PC-9 (cell line): ENCODE measurements around the gene PAPSS2. TPM values are rescaled to one million over a fixed set of nuclear protein-coding genes. Genes with fewer than 3 reads are reported as not detected.
A peak's percentile ranks its signal among the peaks of the same experiment; 100 is the strongest.

Experiments used
- BruUV-seq: library from RNA; stranded (reverse); fragments of 400-500 nt; replicated peaks from 2 replicates; lab custom pipeline; 2021; lab: Mats Ljungman, UMichigan
- CTCF ChIA-PET: fragments of 300-600 bp; sonication (Branson Sonifier 250); formaldehyde crosslinking; loops from one replicate; lab custom pipeline; 2022; ENCODE audit warnings: antibody characterized with exemption; lab: Charles Lee
- POLR2A ChIA-PET: fragments of 300-600 bp; sonication (Branson Sonifier 250); formaldehyde crosslinking; loops from one replicate; lab custom pipeline; 2022; ENCODE audit warnings: antibody characterized with exemption; ENCODE audit not compliant: unreplicated experiment; lab: Charles Lee
- DNase-seq, 2 experiments: peaks; one replicate each; pipeline versions ENCODE4 v3.0.0 to v3.0.0-alpha.2; 2015 to 2022; ENCODE audit warnings: mixed read lengths in 1 of 2
- H2AFZ ChIP-seq: fragments of 200-600 bp; sonication (generic); 2 replicates; pipeline ENCODE4 v1.8.1; 2017; ENCODE audit warnings: antibody characterized with exemption
- H3F3A ChIP-seq: fragments of 200-600 bp; sonication (generic); 2 replicates; pipeline ENCODE4 v1.8.1; 2017; ENCODE audit warnings: antibody characterized with exemption, mild to moderate bottlenecking, low read depth; ENCODE audit not compliant: insufficient read depth
- H3K27ac ChIP-seq: fragments of 200-600 bp; sonication (generic); 2 replicates; pipeline ENCODE4 v1.6.1; 2016; ENCODE audit warnings: mixed run types
- H3K27me3 ChIP-seq: fragments of 200-600 bp; sonication (generic); 2 replicates; pipeline ENCODE4 v1.6.1; 2016; ENCODE audit warnings: low read depth, mixed run types; ENCODE audit not compliant: insufficient read depth
- H3K36me3 ChIP-seq: fragments of 200-600 bp; sonication (generic); 2 replicates; pipeline ENCODE4 v1.6.1; 2016; ENCODE audit warnings: low read depth, mixed run types
- H3K4me1 ChIP-seq: fragments of 200-600 bp; sonication (generic); replicated peaks from 2 replicates; pipeline ENCODE4 v1.6.1; 2016; ENCODE audit warnings: mixed run types; ENCODE audit not compliant: insufficient read depth
- H3K4me2 ChIP-seq: fragments of 200-600 bp; sonication (generic); 2 replicates; pipeline ENCODE4 v1.6.1; 2017; ENCODE audit warnings: mixed run types
- H3K4me3 ChIP-seq: fragments of 200-600 bp; sonication (generic); 2 replicates; pipeline ENCODE4 v1.6.1; 2016; ENCODE audit warnings: mixed run types
- H3K79me2 ChIP-seq: fragments of 200-600 bp; sonication (generic); 2 replicates; pipeline ENCODE4 v1.6.1; 2017; ENCODE audit warnings: low read depth, mixed run types
- H3K9me2 ChIP-seq: fragments of 200-600 bp; sonication (generic); 2 replicates; pipeline ENCODE4 v1.8.1; 2017; ENCODE audit warnings: mild to moderate bottlenecking; ENCODE audit not compliant: insufficient read depth
- H3K9me3 ChIP-seq: fragments of 200-600 bp; sonication (generic); 2 replicates; pipeline ENCODE4 v1.8.1; 2016; ENCODE audit warnings: low read depth; ENCODE audit not compliant: insufficient read depth
- H4K20me1 ChIP-seq: fragments of 200-600 bp; sonication (generic); 2 replicates; pipeline ENCODE4 v1.8.1; 2017; ENCODE audit not compliant: insufficient read depth
- EZH2 ChIP-seq: fragments of 200-600 bp; sonication (generic); IDR thresholded peaks from 2 replicates; pipeline ENCODE4 v1.8.0; 2017; ENCODE audit warnings: antibody characterized with exemption, low read depth
- intact Hi-C: fragments of 100-400 bp; cut with micrococcal nuclease; formaldehyde crosslinking; loops from one replicate; pipeline ENCODE4 v1.10.0; 2022; ENCODE audit not compliant: unreplicated experiment
- total RNA-seq: library from RNA; stranded (reverse); gene quantifications from 2 replicates; pipeline ENCODE4 v1.2.3, GENCODE V29; 2021
- TF ChIP-seq, protein P1 (sequence below): fragments of 200-600 bp; sonication (generic); conservative IDR thresholded peaks from 2 replicates; pipeline ENCODE4 v1.6.1; 2017; ENCODE audit warnings: mixed run types, antibody characterized with exemption, mild to moderate bottlenecking, moderate library complexity

Gene PAPSS2
- total RNA-seq, 1 experiment from 2014 or later: 37.4 TPM

DNA sequence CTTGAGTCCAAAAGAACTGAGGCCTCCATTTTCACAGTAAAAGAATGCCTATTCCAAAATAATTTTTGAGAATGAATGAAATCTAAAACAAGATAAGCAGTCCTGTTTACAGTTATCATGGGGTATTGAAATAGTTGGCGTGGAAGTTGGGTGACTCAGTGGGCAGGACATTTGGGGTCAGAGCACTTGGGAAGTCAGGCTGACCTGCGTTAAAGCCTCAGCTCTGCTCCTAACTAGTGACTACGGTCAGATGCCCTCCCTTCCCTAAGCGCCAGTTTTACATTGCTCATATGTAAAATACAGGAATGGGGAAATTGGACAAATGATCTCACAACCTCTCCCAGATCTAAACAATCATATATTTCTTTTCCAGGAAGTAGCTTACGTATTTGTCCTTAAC lies 2.3 kb upstream of the PAPSS2 start:
- ChIA-PET CTCF (interaction anchor here (0.8 kb wide), 1 partner anchor 77 kb away, joined by 3 read pairs; no protein-coding TSS in a partner anchor), POLR2A (interaction anchor here (0.6 to 0.7 kb wide), 2 partner anchors 28 to 697 kb away, joined by 6 to 9 read pairs; no protein-coding TSS in a partner anchor)
- Histone ChIP-seq H4K20me1 (no peaks in the 10 kb centered on the region), H3K4me2 (peak overlapping the region; percentile 19; the same call in 1 of the 2 replicates), H3K9me2 (no peaks in the 10 kb centered on the region), H3K79me2 (no peaks in the 10 kb centered on the region), H3K27ac (no peak overlapping the region), H3K4me3 (no peak overlapping the region), H3K27me3 (no peaks in the 10 kb centered on the region), H3K9me3 (no peaks in the 10 kb centered on the region), H3K36me3 (no peaks in the 10 kb centered on the region), H3F3A (peaks cover 3% of the 10 kb centered on the region; the same call in 1 of the 2 replicates), H3K4me1 (peaks cover 15% of the 10 kb centered on the region; the same call in 1 of the 2 replicates), H2AFZ (no peak overlapping the region)
- intact Hi-C loops: loop anchor here (2.0 to 5.0 kb wide), 3 partner anchors 50 to 125 kb away; no protein-coding TSS in a partner anchor
- BruUV-seq: no TSS peak
- DNase-seq: peak; percentile 54 to 73
- TF ChIP-seq, protein P1, sequence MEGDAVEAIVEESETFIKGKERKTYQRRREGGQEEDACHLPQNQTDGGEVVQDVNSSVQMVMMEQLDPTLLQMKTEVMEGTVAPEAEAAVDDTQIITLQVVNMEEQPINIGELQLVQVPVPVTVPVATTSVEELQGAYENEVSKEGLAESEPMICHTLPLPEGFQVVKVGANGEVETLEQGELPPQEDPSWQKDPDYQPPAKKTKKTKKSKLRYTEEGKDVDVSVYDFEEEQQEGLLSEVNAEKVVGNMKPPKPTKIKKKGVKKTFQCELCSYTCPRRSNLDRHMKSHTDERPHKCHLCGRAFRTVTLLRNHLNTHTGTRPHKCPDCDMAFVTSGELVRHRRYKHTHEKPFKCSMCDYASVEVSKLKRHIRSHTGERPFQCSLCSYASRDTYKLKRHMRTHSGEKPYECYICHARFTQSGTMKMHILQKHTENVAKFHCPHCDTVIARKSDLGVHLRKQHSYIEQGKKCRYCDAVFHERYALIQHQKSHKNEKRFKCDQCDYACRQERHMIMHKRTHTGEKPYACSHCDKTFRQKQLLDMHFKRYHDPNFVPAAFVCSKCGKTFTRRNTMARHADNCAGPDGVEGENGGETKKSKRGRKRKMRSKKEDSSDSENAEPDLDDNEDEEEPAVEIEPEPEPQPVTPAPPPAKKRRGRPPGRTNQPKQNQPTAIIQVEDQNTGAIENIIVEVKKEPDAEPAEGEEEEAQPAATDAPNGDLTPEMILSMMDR: no peak

DNA sequence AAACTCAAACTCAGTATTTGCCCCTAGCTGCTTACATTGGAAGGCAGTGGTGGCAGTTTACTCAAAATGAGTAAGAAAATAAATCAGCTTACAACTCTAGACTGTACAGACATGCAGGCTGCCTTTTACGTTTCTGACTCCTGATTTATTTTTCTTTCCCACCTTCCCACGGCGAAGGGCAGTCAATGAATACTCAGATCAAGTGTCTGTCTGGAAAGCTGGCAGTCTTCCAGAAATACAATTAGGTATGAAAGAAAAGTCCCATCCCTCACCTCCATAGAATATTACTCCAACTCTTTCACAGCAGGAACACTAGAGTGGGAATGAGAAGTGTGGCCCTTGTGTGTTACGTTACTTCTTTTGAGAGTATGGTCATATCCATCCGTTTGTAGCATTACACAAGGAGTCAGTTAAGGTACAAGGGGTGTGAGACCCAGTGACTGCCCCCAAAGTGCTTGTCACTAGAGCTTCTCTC lies 1.3 kb upstream of the PAPSS2 start:
- H3K4me2 ChIP-seq: no peak overlapping the region
- no peak for TF ChIP-seq EZH2
- TF ChIP-seq, protein P1: no peak
- H3K4me3 ChIP-seq: no peak overlapping the region
- ChIA-PET POLR2A (no interaction called here), CTCF (no interaction called here)
- peaks cover 3% of the 10 kb centered on the region; the same call in 1 of the 2 replicates for H3F3A ChIP-seq
- no peak overlapping the region for H3K27ac ChIP-seq
- H3K9me3 ChIP-seq: no peaks in the 10 kb centered on the region
- H3K27me3 ChIP-seq: no peaks in the 10 kb centered on the region
- intact Hi-C loops: loop anchor here (5.0 kb wide), 2 partner anchors 49 to 126 kb away; no protein-coding TSS in a partner anchor
- no peak overlapping the region for H2AFZ ChIP-seq
- no peaks in the 10 kb centered on the region for H3K79me2 ChIP-seq
- peaks cover 15% of the 10 kb centered on the region; the same call in 1 of the 2 replicates for H3K4me1 ChIP-seq
- no peaks in the 10 kb centered on the region for H3K36me3 ChIP-seq
- H4K20me1 ChIP-seq: no peaks in the 10 kb centered on the region
- H3K9me2 ChIP-seq: no peaks in the 10 kb centered on the region
- no TSS peak for BruUV-seq
- DNase-seq: no peak

DNA sequence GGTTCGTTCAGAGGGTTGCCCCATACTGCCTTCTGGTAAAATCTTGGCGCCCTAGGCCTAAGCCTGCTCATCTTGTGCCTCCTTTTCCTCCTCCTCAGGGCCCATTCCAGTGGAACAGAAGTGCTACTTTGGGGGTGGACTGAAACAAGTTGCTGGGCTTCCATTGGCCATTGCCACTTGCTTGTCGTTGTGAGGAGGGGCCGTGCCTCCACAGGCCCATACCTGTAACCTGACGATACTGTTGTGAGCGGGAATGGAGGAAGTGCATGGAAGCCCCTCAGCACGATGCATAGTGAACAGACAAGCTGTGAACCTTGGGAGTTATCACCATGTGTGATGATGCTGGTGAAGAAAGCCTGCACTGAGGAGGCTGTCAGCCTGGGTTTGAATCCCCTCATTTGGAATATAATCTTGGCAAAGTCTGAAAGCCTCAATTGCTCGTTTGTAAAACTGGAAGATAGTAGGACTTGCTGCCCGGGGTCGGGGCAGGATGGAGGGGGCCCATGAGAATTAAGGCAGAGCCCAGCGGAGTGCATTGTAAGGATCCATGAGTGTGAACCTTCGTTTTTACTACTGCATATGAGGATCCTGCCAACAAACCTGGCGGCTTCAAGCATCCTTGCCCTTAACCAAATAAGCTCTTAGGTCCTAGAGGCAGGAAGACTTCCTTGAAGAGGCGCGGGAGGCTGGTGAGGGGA lies 671 bp upstream of the PAPSS2 start:
- intact Hi-C loops: loop anchor here (5.0 kb wide), 2 partner anchors 48 to 127 kb away; no protein-coding TSS in a partner anchor
- Histone ChIP-seq H3K9me2 (no peaks in the 10 kb centered on the region), H3K36me3 (no peaks in the 10 kb centered on the region), H3K9me3 (no peaks in the 10 kb centered on the region), H3F3A (peaks cover 3% of the 10 kb centered on the region; the same call in 1 of the 2 replicates), H3K4me2 (peak overlapping the region; percentile 98), H3K4me1 (peaks cover 12% of the 10 kb centered on the region; the same call in 1 of the 2 replicates), H3K79me2 (no peaks in the 10 kb centered on the region), H2AFZ (no peak overlapping the region), H3K27me3 (no peaks in the 10 kb centered on the region), H3K4me3 (no peak overlapping the region), H4K20me1 (no peaks in the 10 kb centered on the region), H3K27ac (no peak overlapping the region)
- DNase-seq: no peak
- ChIA-PET POLR2A (no interaction called here), CTCF (interaction anchor here (0.7 kb wide), 1 partner anchor 431 kb away, joined by 4 read pairs; no protein-coding TSS in a partner anchor)
- TF ChIP-seq, protein P1: no peak
- TF ChIP-seq EZH2: no peak
- BruUV-seq: no TSS peak
